GM19099 (cell line): ENCODE measurements around the gene PRKCE.

Source experiments
- POLR2A ChIP-seq: IDR thresholded peaks from 3 replicates; pipeline ENCODE4 v1.6.1; 2011; ENCODE audit warnings: low read depth; ENCODE audit not compliant: insufficient read length; ENCODE audit errors: extremely low read depth

The PRKCE gene

DNA sequence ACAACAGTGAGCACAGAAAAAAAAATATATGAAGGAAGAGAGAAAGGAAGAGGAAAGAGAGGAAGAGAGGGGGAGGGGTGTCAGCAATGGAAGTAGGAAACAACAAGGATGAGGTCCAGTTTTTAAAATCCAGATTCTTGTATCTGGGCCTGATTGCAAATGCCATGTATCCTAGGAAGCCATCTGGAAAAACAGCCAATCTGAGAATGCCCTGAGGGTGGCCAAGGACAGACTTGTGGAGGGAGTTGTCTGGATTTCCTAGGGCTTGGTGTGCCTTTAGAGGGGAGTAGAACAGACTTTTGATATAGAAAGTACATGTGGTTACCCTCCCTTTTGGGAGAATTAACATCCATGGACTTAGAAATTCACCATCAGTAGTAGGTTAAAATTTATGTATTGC is 47.1 kb downstream of the PRKCE start:
- TF ChIP-seq POLR2A = no peak

DNA sequence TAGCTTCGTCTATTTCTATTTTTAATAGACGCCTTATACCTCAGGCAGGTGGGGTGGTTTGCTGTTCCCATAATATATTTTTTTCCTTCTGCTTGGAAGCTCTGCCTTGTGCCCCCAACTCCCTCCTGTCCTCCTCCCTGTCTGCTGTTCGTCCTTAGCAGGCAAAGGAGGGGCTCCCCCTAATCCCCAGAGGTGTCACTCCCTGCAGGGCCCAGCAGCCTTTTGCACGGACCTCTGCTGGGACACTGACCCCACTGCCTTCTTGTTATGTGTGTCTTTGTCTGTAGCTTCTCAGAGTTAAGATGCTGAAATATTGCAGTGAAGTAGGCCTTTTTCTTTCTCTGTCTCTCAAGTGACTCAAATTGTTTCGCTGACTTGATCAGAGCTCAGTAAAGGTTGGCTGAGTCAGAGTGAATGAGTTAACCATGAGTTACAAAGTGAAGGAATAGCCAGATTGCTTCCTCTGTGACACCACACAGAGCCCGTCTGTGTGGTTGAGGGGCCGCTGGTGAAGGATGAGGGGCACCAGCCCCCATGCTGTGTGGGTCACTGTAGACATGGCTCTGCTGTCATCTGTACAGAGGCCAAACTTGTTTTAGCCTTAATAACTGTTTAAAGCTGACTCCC is 47.7 kb downstream of the PRKCE start:
- TF ChIP-seq POLR2A = no peak

DNA sequence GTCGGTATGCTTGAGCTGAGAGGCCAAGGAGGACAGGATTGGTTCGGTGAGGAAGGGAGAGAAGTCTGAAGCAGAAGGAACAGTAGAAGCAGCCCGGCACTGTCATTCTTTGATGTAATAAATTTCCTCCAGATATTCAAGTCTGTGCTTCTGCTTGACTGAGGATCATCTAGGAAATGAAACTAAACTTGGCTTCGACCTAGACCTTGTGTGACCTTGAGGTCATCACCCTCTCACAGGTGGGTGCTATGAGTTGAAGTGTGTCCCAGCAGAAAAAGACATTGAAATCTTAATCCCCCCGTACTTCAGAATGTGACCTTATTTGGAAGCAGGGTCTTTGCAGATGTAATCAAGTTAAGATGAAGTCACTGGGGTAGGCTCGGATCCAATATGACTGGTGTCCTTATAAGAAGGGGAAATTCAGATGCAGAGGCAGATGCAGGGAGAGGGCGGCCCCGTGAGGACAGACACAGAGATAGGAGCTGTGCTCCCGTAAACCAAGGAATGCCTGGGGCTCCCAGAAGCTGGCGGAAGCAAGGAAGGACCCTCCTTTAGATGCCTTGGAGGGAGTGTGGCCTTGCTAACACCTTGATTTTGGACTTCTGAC is 49.0 kb downstream of the PRKCE start:
- TF ChIP-seq POLR2A = no peak

DNA sequence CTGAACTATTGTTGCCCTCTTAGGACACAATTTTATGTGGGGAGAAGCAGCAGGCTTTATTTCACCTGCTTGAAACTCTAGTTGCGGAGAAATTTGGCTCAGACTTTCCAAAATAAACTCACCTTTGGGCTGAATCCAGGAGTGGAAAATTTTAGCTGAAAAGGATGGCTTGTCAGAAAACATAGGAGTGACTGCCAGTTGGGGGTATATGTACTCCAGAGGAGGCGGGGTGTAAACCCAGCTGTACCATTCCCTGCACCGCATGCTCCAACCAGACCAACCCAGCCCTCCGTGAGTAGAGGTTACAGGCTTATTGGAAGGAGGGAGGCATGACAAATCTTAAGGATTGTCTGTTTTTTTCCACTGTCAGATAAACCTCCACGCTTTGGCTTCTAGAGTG is 53.8 kb downstream of the PRKCE start:
- no peak for TF ChIP-seq POLR2A

DNA sequence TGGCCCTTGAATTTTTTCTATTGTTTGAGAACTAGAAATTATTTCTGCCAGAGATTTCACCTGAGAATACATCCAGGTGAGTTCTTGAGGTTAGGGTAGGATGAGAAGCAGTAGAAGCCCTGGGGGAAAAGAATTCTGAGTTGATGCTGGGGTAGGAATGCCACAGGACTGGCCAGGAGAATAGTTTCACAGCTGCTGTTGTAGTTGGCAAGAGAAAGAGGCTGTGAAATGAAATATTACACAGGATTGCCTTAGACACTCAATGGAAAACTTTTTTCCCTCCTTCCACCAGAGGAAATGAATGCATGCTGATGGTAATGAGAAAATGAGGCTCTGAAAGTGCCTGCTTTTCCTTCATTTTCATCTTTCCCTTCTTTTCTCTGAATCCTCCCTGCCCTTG is 54.6 kb downstream of the PRKCE start:
- no peak for TF ChIP-seq POLR2A

DNA sequence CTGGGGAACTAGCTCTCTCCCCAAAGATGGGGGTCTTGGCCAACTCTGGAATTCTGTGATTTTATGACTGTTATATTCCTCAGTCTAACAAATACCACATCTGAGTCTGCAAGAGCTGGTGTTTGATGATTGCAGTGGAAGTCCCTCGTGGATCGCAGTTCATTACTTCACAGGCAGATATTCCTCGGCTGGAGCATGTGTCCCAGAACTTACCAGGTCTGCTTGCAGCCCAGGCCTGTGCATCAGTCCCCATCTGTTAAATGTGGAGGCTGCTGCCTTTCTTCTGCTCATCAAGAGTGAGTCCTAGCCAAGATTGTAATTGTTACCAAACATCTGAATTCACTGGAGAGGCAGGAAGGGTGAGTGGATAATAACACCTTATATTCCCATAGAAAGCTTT is 55.5 kb downstream of the PRKCE start:
- TF ChIP-seq POLR2A = no peak

DNA sequence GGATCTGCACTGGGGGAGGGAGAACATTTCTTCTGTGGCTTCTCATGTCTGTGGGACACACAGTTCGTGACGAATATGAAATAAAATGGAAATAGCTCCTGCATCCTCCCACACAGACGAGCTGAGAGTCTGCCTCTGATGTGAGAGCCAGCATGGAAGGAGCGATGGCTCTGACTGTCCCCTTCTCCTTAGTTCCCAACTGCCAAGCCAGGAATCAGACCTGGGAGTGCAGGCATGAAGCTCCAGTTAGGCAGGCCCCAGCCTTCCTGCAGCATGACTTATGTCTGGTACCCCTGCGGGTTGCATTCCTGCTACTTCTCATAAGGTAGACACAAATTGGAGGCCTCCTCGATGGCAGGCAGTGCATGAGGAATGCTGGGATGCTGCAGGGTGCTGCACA is 56.2 kb downstream of the PRKCE start:
- no peak for TF ChIP-seq POLR2A

DNA sequence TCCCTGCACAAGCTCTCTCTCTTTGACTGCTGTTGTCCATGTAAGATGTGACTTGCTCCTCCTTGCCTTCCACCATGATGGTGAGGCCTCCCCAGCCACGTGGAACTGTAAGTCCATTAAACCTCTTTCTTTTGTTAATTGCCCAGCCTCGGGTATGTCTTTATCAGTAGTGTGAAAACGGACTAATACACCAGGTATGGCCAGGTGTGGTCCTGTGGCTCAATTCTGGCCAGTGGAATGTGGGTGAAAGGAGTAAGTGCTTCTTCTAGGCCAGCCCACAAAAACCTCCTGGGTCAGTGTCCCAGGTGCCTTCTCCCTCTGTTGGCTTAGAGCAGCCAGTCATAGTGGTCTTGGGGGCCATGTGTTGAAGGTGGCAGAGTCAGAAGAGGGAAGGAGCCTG is 57.0 kb downstream of the PRKCE start:
- no peak for TF ChIP-seq POLR2A

DNA sequence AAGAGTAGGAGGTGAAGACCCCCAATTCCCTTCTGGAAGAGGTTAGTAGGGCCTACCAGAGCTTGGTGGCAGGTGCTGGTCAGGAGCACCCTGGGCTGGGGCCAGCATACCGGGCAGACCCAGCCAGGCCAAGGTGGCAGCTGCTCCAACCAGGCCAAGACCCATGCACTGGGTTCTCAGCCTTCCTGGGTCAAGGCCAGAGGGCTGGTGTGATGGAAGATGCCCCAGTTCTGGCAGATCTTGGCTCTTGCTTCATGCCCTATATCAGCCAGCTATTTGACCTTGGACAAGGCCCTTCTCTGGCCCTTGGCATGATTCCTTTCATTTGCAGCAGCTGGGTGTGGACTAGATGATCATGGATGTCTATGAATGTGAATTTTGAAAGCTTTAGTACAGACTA is 57.7 kb downstream of the PRKCE start:
- TF ChIP-seq POLR2A = no peak

DNA sequence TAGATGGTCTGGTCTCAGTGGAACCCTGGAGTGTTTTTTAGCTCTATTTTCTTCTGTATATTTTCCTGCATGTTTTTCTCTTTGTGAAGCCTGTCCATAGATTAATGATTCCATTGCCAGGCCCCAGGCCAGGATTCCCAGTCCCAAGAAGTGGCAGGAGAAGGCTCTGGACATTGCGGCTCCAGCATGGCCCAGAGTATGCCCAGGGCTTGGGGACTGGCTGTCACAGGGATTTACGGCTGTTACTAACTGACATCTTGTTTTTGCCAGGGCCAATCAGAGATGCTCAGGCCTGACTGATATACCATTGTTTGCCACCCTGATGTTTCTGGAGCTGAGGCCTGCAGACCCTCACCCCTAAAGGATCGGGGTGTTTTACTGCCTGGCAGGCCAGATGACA is 59.0 kb downstream of the PRKCE start:
- no peak for TF ChIP-seq POLR2A

DNA sequence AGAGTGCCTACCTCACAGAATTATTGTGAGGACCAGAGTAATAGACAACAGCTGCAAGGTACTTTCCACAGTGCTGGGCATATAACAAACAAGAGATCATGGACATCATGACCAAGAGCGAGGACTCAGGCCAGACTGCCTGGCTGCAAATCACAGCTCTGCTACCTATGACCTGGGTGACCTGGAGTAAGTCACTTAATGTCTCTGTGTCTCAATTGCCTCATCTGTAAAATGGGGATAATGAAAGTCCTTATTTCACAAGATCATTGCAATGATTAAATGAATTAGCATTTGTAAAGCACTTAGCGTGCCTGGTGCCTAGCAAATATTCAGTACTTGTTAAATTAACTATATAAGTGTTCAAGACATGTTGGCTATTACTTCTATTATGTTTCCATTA is 59.7 kb downstream of the PRKCE start:
- no peak for TF ChIP-seq POLR2A

DNA sequence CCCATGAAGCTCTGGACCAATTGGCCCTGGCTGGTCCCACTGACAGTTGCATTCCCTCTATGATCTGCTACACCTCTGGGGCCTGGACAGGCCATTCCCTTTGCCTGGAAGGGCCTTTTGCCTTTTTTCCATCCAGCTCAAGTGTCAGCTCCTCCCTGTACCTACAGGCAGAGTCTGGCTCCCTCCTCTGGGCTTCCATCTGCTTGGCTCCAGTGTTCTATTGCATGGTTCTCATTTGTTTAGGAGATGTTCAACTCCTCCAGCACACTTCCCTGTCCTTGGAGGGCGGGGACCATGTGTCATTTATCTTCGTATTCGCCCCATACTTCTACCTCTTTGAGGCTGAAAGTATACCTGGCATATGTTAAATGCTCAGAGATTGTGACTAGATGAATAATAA is 61.1 kb downstream of the PRKCE start:
- TF ChIP-seq POLR2A = no peak

DNA sequence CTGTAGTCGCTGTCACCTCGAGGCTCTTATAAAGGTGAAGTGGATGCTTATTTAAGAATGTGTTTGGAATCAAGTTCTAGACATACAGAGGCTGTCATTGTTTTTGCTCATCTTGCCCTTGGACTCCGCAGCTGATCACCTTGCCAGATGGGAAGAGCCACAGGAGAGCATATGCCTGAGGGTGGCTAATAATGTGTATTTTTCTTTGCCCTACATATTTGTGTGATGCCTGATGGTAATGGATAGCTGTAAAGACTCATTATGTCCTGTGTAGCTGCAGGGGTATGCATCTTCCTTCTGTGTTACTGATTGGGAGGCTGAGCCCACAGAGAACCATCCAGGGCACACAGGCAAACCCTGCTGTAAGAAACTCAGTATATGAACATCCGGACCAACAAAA is 61.7 kb downstream of the PRKCE start:
- no peak for TF ChIP-seq POLR2A

DNA sequence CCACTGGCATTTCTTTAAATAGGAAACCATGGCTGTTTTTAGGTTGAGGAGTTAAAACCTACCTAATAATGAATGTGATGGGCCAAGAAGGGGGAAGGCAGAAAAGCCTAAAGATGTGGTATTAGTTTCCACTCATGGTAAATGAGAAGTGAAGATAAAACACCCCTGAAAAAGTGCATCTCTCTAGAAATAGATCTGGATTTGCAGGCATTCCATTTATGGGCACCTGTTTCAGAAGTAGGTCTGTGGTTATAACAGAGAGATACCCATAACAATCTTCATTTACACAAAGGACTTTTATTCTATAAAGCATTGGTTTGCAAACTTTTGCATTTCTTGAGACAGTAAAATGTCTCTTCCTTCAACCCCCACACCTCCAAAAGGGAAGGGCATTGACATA is 62.1 kb downstream of the PRKCE start:
- TF ChIP-seq POLR2A = no peak

DNA sequence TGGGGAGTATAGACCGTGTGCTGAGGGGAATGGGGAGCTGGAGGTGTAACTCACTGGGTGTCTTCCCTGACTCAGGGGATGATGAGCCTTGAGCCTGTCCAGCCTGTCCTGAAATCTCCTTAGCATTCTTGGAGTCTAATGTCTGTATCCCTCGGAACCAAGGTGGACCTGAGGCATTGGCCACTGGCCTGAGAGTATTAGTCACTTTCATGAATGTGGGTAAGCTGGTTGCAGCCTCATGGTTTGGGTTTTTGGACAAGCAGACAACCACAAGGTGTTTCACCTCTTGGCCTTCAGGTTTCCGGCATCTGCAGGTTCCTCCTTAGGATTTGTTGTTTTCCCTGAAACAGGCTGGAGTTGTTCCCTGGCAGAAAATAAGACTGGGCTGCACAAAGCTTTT is 63.2 kb downstream of the PRKCE start:
- no peak for TF ChIP-seq POLR2A

DNA sequence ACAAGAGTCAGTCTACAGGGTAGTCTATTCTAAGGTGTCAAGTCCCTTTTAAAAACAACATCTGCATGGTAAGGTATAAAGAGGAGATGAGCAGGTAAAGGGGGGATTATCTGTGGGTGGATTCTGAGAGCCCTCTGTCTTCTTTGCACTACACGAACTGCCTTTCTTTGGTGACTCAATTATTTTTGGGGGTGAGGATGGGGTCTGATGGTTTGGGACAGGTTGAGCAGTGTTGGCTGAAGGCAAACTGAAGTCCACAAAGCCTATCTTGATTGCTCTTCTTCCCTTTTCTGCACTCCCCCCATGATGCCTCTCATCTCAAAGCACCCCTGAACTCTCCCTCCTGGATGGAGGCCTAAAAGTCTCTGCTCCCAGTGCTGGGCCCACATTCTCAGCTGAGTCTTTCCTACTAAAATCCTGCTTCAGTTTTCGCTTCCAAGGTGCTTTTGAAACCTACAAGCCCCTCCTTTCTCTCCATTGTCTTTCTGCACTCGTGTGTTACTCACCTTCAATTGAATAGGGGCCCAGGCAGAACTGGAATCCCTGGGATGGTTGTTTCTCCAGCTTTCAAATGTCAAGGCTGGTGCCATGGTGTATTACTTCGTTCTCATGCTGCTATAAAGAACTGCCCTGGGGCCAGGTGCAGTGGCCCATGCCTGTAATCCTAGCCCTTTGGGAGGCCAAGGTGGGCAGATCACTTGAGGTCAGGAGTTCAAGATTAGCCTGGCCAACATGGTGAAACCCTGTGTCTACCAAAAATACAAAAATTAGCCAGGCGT is 64.3 kb downstream of the PRKCE start:
- no peak for TF ChIP-seq POLR2A
